ENCODE measurements around the gene AUNIP.
A peak's percentile ranks its signal among the peaks of the same experiment; 100 is the strongest.

AUNIP gene

GRCh38 chr1:25875856-25876692, 16.8 kb upstream of the AUNIP start:
- peak overlapping the region; percentile 72 for H3K4me3 ChIP-seq
- peaks cover 40% of the 10 kb centered on the region for H3K4me1 ChIP-seq
- H3K9me3 ChIP-seq, result no peaks in the 10 kb centered on the region
- no peaks in the 10 kb centered on the region for H3K36me3 ChIP-seq
- no peak for TF ChIP-seq Cebpa-rat (IDR thresholded peaks at IDR 0.05)
- H3K4me2 ChIP-seq, result peak overlapping the region; percentile 96
- H4K20me1 ChIP-seq, result no peaks in the 10 kb centered on the region
- H3K27ac ChIP-seq, result peak overlapping the region; percentile 73
- H3K9ac ChIP-seq, result peak overlapping the region; percentile 77
- H3K27me3 ChIP-seq, result peaks cover 21% of the 10 kb centered on the region; the same call in 1 of the 2 replicates

GRCh38 chr1:25875154-25875855, 16.0 kb upstream of the AUNIP start, which contains the start of gene PAQR7:
TSS of gene PAQR7 (minus strand) at chr1:25875708. CDS start at chr1:25863839, 11,869 bp downstream.
- no peak for TF ChIP-seq Cebpa-rat (IDR thresholded peaks at IDR 0.05)
- Histone ChIP-seq H3K4me2 (peak within 1 kb of the TSS; percentile 96), H3K36me3 (no peaks in the 10 kb centered on the region), H4K20me1 (no peaks in the 10 kb centered on the region), H3K4me3 (peak within 1 kb of the TSS; percentile 72), H3K9me3 (no peaks in the 10 kb centered on the region), H3K27ac (peak within 1 kb of the TSS; percentile 73), H3K4me1 (peaks cover 48% of the 10 kb centered on the region), H3K9ac (peak within 1 kb of the TSS; percentile 77), H3K27me3 (peaks cover 21% of the 10 kb centered on the region; the same call in 1 of the 2 replicates)

GRCh38 chr1:25874635-25875153, 15.4 kb upstream of the AUNIP start:
- no peaks in the 10 kb centered on the region for H4K20me1 ChIP-seq
- peak overlapping the region; percentile 72 for H3K4me3 ChIP-seq
- no peaks in the 10 kb centered on the region for H3K9me3 ChIP-seq
- H3K4me1 ChIP-seq, result peaks cover 54% of the 10 kb centered on the region
- H3K27ac ChIP-seq, result peak overlapping the region; percentile 73
- peak overlapping the region; percentile 77 for H3K9ac ChIP-seq
- H3K27me3 ChIP-seq, result peaks cover 21% of the 10 kb centered on the region; the same call in 1 of the 2 replicates
- H3K4me2 ChIP-seq, result peak overlapping the region; percentile 96
- no peak for TF ChIP-seq Cebpa-rat (IDR thresholded peaks at IDR 0.05)
- no peaks in the 10 kb centered on the region for H3K36me3 ChIP-seq

- Histone ChIP-seq H3K27me3 (peaks cover 21% of the 10 kb centered on the region; the same call in 1 of the 2 replicates), H4K20me1 (no peaks in the 10 kb centered on the region), H3K36me3 (no peaks in the 10 kb centered on the region), H3K27ac (peak overlapping the region; percentile 73; the same call in 1 of the 2 replicates), H3K4me3 (peak overlapping the region; percentile 72), H3K9me3 (no peaks in the 10 kb centered on the region), H3K4me2 (peak overlapping the region; percentile 96), H3K9ac (peak overlapping the region; percentile 77), H3K4me1 (peaks cover 55% of the 10 kb centered on the region)
- no peak for TF ChIP-seq Cebpa-rat (IDR thresholded peaks at IDR 0.05)
Measured at GRCh38 chr1:25874209-25874608, 15.0 kb upstream of the AUNIP start.

- no peaks in the 10 kb centered on the region for H3K9me3 ChIP-seq
- peaks cover 21% of the 10 kb centered on the region; the same call in 1 of the 2 replicates for H3K27me3 ChIP-seq
- no peak overlapping the region for H3K9ac ChIP-seq
- no peaks in the 10 kb centered on the region for H3K36me3 ChIP-seq
- H3K27ac ChIP-seq, result no peak overlapping the region
- no peak overlapping the region for H3K4me3 ChIP-seq
- H3K4me1 ChIP-seq, result peaks cover 55% of the 10 kb centered on the region
- TF ChIP-seq Cebpa-rat (IDR thresholded peaks at IDR 0.05), result no peak
- H3K4me2 ChIP-seq, result peak overlapping the region; percentile 19; the same call in 1 of the 2 replicates
- H4K20me1 ChIP-seq, result no peaks in the 10 kb centered on the region
Measured at GRCh38 chr1:25873120-25873519, 13.9 kb upstream of the AUNIP start.

- Histone ChIP-seq H3K27ac (no peak overlapping the region), H3K36me3 (no peaks in the 10 kb centered on the region), H4K20me1 (no peaks in the 10 kb centered on the region), H3K4me1 (peaks cover 55% of the 10 kb centered on the region), H3K4me3 (no peak overlapping the region), H3K4me2 (peak overlapping the region; percentile 19; the same call in 1 of the 2 replicates), H3K9me3 (no peaks in the 10 kb centered on the region), H3K27me3 (peaks cover 21% of the 10 kb centered on the region; the same call in 1 of the 2 replicates), H3K9ac (no peak overlapping the region)
- TF ChIP-seq Cebpa-rat (IDR thresholded peaks at IDR 0.05), result no peak
Measured at GRCh38 chr1:25872713-25873112, 13.5 kb upstream of the AUNIP start.

GRCh38 chr1:25871704-25872494, 12.6 kb upstream of the AUNIP start:
- peaks cover 55% of the 10 kb centered on the region for H3K4me1 ChIP-seq
- H3K27me3 ChIP-seq, result peaks cover 21% of the 10 kb centered on the region; the same call in 1 of the 2 replicates
- peak overlapping the region; percentile 79 for H3K4me2 ChIP-seq
- no peaks in the 10 kb centered on the region for H4K20me1 ChIP-seq
- TF ChIP-seq Cebpa-rat (IDR thresholded peaks at IDR 0.05), result no peak
- H3K27ac ChIP-seq, result peak overlapping the region; percentile 18; the same call in 1 of the 2 replicates
- peak overlapping the region; percentile 3; the same call in 1 of the 2 replicates for H3K9ac ChIP-seq
- no peaks in the 10 kb centered on the region for H3K36me3 ChIP-seq
- H3K4me3 ChIP-seq, result no peak overlapping the region
- H3K9me3 ChIP-seq, result no peaks in the 10 kb centered on the region

GRCh38 chr1:25871086-25871703, 11.9 kb upstream of the AUNIP start:
- Histone ChIP-seq H3K9ac (peak overlapping the region; percentile 3; the same call in 1 of the 2 replicates), H3K4me2 (peak overlapping the region; percentile 79), H3K27me3 (peaks cover 16% of the 10 kb centered on the region; the same call in 1 of the 2 replicates), H3K4me3 (no peak overlapping the region), H3K9me3 (no peaks in the 10 kb centered on the region), H3K27ac (peak overlapping the region; percentile 18; the same call in 1 of the 2 replicates), H4K20me1 (no peaks in the 10 kb centered on the region), H3K36me3 (no peaks in the 10 kb centered on the region), H3K4me1 (peaks cover 55% of the 10 kb centered on the region)
- TF ChIP-seq Cebpa-rat (IDR thresholded peaks at IDR 0.05), result no peak
